Osteoblast (primary cell): ENCODE measurements around the gene SLC27A6. TPM values are rescaled to one million over a fixed set of nuclear protein-coding genes. Genes with fewer than 3 reads are reported as not detected.

Experiments
- DNase-seq: peaks from one replicate; pipeline ENCODE4 v3.0.0; 2011; ENCODE audit warnings: low spot score, mixed read lengths; ENCODE audit not compliant: insufficient read length; ENCODE audit errors: missing footprints
- H2AFZ ChIP-seq: 2 replicates; pipeline ENCODE4 v1.6.0; 2011; ENCODE audit warnings: mild to moderate bottlenecking, low read length
- H3K27ac ChIP-seq: 2 replicates; pipeline ENCODE4 v1.5.1; 2011; ENCODE audit warnings: mild to moderate bottlenecking, low read depth, low read length, moderate library complexity
- H3K27me3 ChIP-seq: 2 replicates; pipeline ENCODE4 v1.6.0; 2012; ENCODE audit warnings: mild to moderate bottlenecking, control low read depth, inconsistent platforms, low read length, moderate library complexity; ENCODE audit not compliant: insufficient read depth
- H3K36me3 ChIP-seq: 2 replicates; pipeline ENCODE4 v1.5.1; 2011; ENCODE audit warnings: mild to moderate bottlenecking, low read length, control low read depth, moderate library complexity; ENCODE audit not compliant: insufficient read depth
- H3K4me1 ChIP-seq: 2 replicates; pipeline ENCODE4 v1.5.1; 2011; ENCODE audit warnings: mild to moderate bottlenecking, low read length, control low read depth, moderate library complexity; ENCODE audit not compliant: insufficient read depth
- H3K4me2 ChIP-seq: 2 replicates; pipeline ENCODE4 v1.6.0; 2011; ENCODE audit warnings: mild to moderate bottlenecking, low read length; ENCODE audit not compliant: insufficient read depth
- H3K4me3 ChIP-seq: fragments of 200-600 bp; sonication (generic); 3 replicates; pipeline ENCODE4 v1.5.1; 2012; ENCODE audit warnings: mild to moderate bottlenecking, low read length, inconsistent platforms; ENCODE audit not compliant: insufficient read depth
- H3K79me2 ChIP-seq: 2 replicates; pipeline ENCODE4 v1.6.0; 2012; ENCODE audit warnings: mild to moderate bottlenecking, low read length, control low read depth, inconsistent platforms; ENCODE audit not compliant: insufficient read depth
- H3K9me3 ChIP-seq: 2 replicates; pipeline ENCODE4 v1.5.1; 2011; ENCODE audit warnings: low read depth, low read length, control low read depth
- H4K20me1 ChIP-seq: 2 replicates; pipeline ENCODE4 v1.6.0; 2012; ENCODE audit warnings: mild to moderate bottlenecking, low read length, control low read depth; ENCODE audit not compliant: insufficient read depth
- CTCF ChIP-seq: IDR thresholded peaks from 2 replicates; pipeline ENCODE4 v1.5.1; 2011; ENCODE audit warnings: mild to moderate bottlenecking, low read depth, low read length, moderate library complexity; ENCODE audit errors: extremely low read depth
- total RNA-seq: library from RNA; depleted of rRNA; stranded (reverse); fragments of >200 nt; gene quantifications from 2 replicates; pipeline ENCODE4 v1.2.3, GENCODE V29; 2012

Gene SLC27A6
- total RNA-seq, 1 donor = not detected

- no peak for DNase-seq
- Histone ChIP-seq H3K79me2 (no peaks in the 10 kb centered on the region), H3K4me1 (no peaks in the 10 kb centered on the region), H3K4me3 (no peak overlapping the region), H3K4me2 (no peak overlapping the region), H3K9me3 (no peaks in the 10 kb centered on the region), H3K27me3 (no peaks in the 10 kb centered on the region), H4K20me1 (no peaks in the 10 kb centered on the region), H2AFZ (no peak overlapping the region), H3K36me3 (no peaks in the 10 kb centered on the region), H3K27ac (no peak overlapping the region)
- TF ChIP-seq CTCF = no peak
Measured at GRCh38 chr5:128988476-128988875, 23.2 kb downstream of the SLC27A6 start.

GRCh38 chr5:129001841-129002526, 36.7 kb downstream of the SLC27A6 start:
- no peak overlapping the region for H3K4me2 ChIP-seq
- H3K79me2 ChIP-seq = no peaks in the 10 kb centered on the region
- no peaks in the 10 kb centered on the region for H4K20me1 ChIP-seq
- H3K27me3 ChIP-seq = no peaks in the 10 kb centered on the region
- H3K36me3 ChIP-seq = no peaks in the 10 kb centered on the region
- H3K9me3 ChIP-seq = no peaks in the 10 kb centered on the region
- H3K4me3 ChIP-seq = no peak overlapping the region
- no peak overlapping the region for H2AFZ ChIP-seq
- no peak for TF ChIP-seq CTCF
- DNase-seq = no peak
- no peaks in the 10 kb centered on the region for H3K4me1 ChIP-seq
- H3K27ac ChIP-seq = no peak overlapping the region

- Histone ChIP-seq H3K4me2 (no peak overlapping the region), H3K79me2 (no peaks in the 10 kb centered on the region), H3K4me3 (no peak overlapping the region), H3K9me3 (no peaks in the 10 kb centered on the region), H3K36me3 (no peaks in the 10 kb centered on the region), H2AFZ (no peak overlapping the region), H3K27ac (no peak overlapping the region), H3K4me1 (no peaks in the 10 kb centered on the region), H3K27me3 (no peaks in the 10 kb centered on the region), H4K20me1 (no peaks in the 10 kb centered on the region)
- DNase-seq = no peak
- TF ChIP-seq CTCF = no peak
Measured at GRCh38 chr5:129002527-129002842, 37.2 kb downstream of the SLC27A6 start.

- H2AFZ ChIP-seq = no peak overlapping the region
- no peak overlapping the region for H3K4me3 ChIP-seq
- H3K27me3 ChIP-seq = no peaks in the 10 kb centered on the region
- H3K36me3 ChIP-seq = no peaks in the 10 kb centered on the region
- TF ChIP-seq CTCF = no peak
- no peaks in the 10 kb centered on the region for H4K20me1 ChIP-seq
- H3K4me2 ChIP-seq = no peak overlapping the region
- no peaks in the 10 kb centered on the region for H3K9me3 ChIP-seq
- no peaks in the 10 kb centered on the region for H3K4me1 ChIP-seq
- no peak overlapping the region for H3K27ac ChIP-seq
- DNase-seq = no peak
- H3K79me2 ChIP-seq = no peaks in the 10 kb centered on the region
Measured at GRCh38 chr5:129003232-129003631, 37.9 kb downstream of the SLC27A6 start.
